Right lobe of liver (tissue), 4 donors: Measurements from ENCODE around the gene RAET1E.

Experiments used
- CTCF ChIP-seq, 4 donors: fragments of 200-600 bp in 3 of 4; fragments of 450-650 bp in 1 of 4; IDR thresholded peaks; one replicate each; pipeline versions ENCODE4 v1.5.1 to v1.8.0; 2016 to 2022; ENCODE audit warnings: antibody characterized with exemption in 4 of 4, mild to moderate bottlenecking in 2 of 4
- POLR2A ChIP-seq: fragments of 450-650 bp; IDR thresholded peaks from one replicate; pipeline ENCODE4 v1.6.1; 2017; ENCODE audit warnings: antibody characterized with exemption, mild to moderate bottlenecking
- donor health status: DM: no; HTN: no; CAD: no.
- donor health status: DM: no; HTN: no; CAD: no.
- donor health status: DM: no; HTN: yes; CAD: no.

GRCh38 chr6:149857541-149857940 is 40.4 kb downstream of the RAET1E start:
- no peak for TF ChIP-seq CTCF (IDR thresholded peaks at IDR 0.05)
- no peak for TF ChIP-seq POLR2A
